ENCODE measurements around the gene ERVFRD-1. TPM values are rescaled to one million over a fixed set of nuclear protein-coding genes. Genes with fewer than 3 reads are reported as not detected.

ERVFRD-1 gene
- polyA plus RNA-seq, 2 of the 4 experiments (the other 2 are of a cell fraction), result not detected

- ChIA-PET CTCF (interaction anchor here (1.3 to 2.1 kb wide), 4 partner anchors 12 to 402 kb away, joined by 4 to 11 read pairs (median 4); no protein-coding TSS in a partner anchor), POLR2A (no interaction called here)
- peak overlapping the region; percentile 84 for H3K4me3 ChIP-seq
- peak overlapping the region; percentile 96 to 98 for H3K27ac ChIP-seq
- H3K4me1 ChIP-seq, result peaks cover 21% of the 10 kb centered on the region; the same call in 2 of the 3 replicates
- H3K4me2 ChIP-seq, result peak overlapping the region; percentile 83
- DNase-seq (ENCODE audit: low read depth in 1 of 2, low spot score in 1 of 2), result peak; percentile 18 to 21
- under 1% methylated on average over 13 of the region's 15 CpGs for WGBS (ENCODE audit: missing lambda C conversion rate)
- no peak for TF ChIP-seq PBX3 (IDR thresholded peaks at IDR 0.05)
- TF ChIP-seq POLR2A (IDR thresholded peaks at IDR 0.05; ENCODE audit: low read length), result no peak
- no peak for TF ChIP-seq NFE2L2 (conservative IDR thresholded peaks at IDR 0.05; ENCODE audit: low read length)
- TF ChIP-seq HMGXB4 (CRISPR knock-in tag; IDR thresholded peaks at IDR 0.05; ENCODE audit: borderline replicate concordance), result no peak
- no peak for TF ChIP-seq ATOH8 (CRISPR knock-in tag; IDR thresholded peaks at IDR 0.05; ENCODE audit: low read depth)
- no peaks in the 10 kb centered on the region for H3K9me3 ChIP-seq
- FAIRE-seq, result no peak
- ATAC-seq, result peak in 1 of 2 experiments; percentile 37; a peak in 1 of 6 replicates
These were observed 17.1 kb downstream of the ERVFRD-1 start for GRCh38 chr6:11094411-11094851.

GRCh38 chr6:11093626-11094410 lies 17.7 kb downstream of the ERVFRD-1 start, which contains the start of gene SMIM13:
Gene SMIM13, plus strand, starts transcription at chr6:11093834. Its CDS starts 480 bp downstream, at chr6:11094314.
- POLR2A ChIA-PET, result interaction anchor here (1.1 to 1.3 kb wide), 3 partner anchors 113 to 482 kb away, joined by 3 to 4 read pairs (median 3); no protein-coding TSS in a partner anchor

More at GRCh38 chr6:11093626-11094410, 17.7 kb downstream of the ERVFRD-1 start, which contains the start of gene SMIM13:
- no peak for FAIRE-seq
- Histone ChIP-seq H3K4me1 (peaks cover 21% of the 10 kb centered on the region; the same call in 2 of the 3 replicates), H3K4me2 (peak within 1 kb of the TSS; percentile 83), H3K27ac (peak within 1 kb of the TSS; percentile 96 to 98), H3K9me3 (no peaks in the 10 kb centered on the region), H3K4me3 (peak within 1 kb of the TSS; percentile 84)
- DNase-seq (ENCODE audit: low read depth in 1 of 2, low spot score in 1 of 2), result peak; percentile 92 to 97
- 0% methylated on average over 6 of the region's 90 CpGs for whole genome bisulfite sequencing (ENCODE audit: missing lambda C conversion rate)
- ATAC-seq, result peak; percentile 96 to 97
- peak in 1 of 2 experiments; percentile 57; a peak in 1 of 4 replicates for TF ChIP-seq CEBPB (IDR thresholded peaks at IDR 0.05)
- TF ChIP-seq E2F6 (IDR thresholded peaks at IDR 0.05; ENCODE audit: borderline replicate concordance, low read depth), result peak; percentile 86
- no peak for TF ChIP-seq EP300 (IDR thresholded peaks at IDR 0.05)
- 0 out of 2 replicates have a peak, but pooled peaks have one; percentile 3 for TF ChIP-seq PHF8 (IDR thresholded peaks at IDR 0.05; ENCODE audit: borderline replicate concordance, low read depth)
- TF ChIP-seq SREBF2 (IDR thresholded peaks at IDR 0.05), result no peak
- peak in 1 of 2 experiments; percentile 75; a peak in 2 of 5 replicates for TF ChIP-seq JUN (IDR thresholded peaks at IDR 0.05)
- TF ChIP-seq SMC3 (IDR thresholded peaks at IDR 0.05), result peak; percentile 36
- no peak for TF ChIP-seq TFCP2L1 (CRISPR knock-in tag; IDR thresholded peaks at IDR 0.05)
- TF ChIP-seq CHD2 (IDR thresholded peaks at IDR 0.05; ENCODE audit: low read length, partially characterized antibody), result no peak
- peak; percentile 51 for TF ChIP-seq POLR2A (IDR thresholded peaks at IDR 0.05; ENCODE audit: low read length)
- TF ChIP-seq HOXB13 (CRISPR knock-in tag; IDR thresholded peaks at IDR 0.05; ENCODE audit: low read depth), result 0 out of 2 replicates have a peak, but pooled peaks have one; percentile 30
- peak; percentile 65 for TF ChIP-seq MAX (IDR thresholded peaks at IDR 0.05)
- TF ChIP-seq CTCF (IDR thresholded peaks at IDR 0.05), result peak; percentile 63
- CTCF ChIA-PET, result interaction anchor here (0.6 to 3.4 kb wide), 9 partner anchors 10 to 657 kb away, joined by 3 to 13 read pairs (median 3); no protein-coding TSS in a partner anchor

Data from A549 (cell line).